GM19023 (cell line): ENCODE measurements around the gene DNA2.

Experiments used
- ATAC-seq: cut with Tn5 transposase; IDR thresholded peaks from one replicate; pipeline ENCODE4 v1.9.1; 2021; ENCODE audit warnings: mild to moderate bottlenecking, moderate library complexity; ENCODE audit not compliant: unreplicated experiment

The DNA2 gene

DNA sequence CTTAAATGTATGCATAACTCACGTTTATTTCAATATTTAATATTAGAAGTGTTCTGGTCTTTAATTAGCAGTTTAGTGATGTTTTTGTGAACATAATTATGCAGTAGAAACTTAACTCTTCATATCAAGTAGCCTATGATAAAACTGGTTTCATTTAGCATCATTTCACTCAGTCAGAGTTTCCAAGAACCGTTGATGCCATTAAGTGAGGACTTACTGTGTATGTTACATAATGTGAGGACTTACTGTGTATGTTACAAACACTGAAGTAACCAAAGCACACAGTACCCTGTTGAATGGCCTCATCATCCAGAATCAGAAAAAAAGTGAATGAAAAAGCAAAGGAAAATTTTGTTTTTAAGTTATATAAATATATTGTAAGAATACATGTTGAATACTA is 106.2 kb downstream of the DNA2 start:
- ATAC-seq, result no peak

DNA sequence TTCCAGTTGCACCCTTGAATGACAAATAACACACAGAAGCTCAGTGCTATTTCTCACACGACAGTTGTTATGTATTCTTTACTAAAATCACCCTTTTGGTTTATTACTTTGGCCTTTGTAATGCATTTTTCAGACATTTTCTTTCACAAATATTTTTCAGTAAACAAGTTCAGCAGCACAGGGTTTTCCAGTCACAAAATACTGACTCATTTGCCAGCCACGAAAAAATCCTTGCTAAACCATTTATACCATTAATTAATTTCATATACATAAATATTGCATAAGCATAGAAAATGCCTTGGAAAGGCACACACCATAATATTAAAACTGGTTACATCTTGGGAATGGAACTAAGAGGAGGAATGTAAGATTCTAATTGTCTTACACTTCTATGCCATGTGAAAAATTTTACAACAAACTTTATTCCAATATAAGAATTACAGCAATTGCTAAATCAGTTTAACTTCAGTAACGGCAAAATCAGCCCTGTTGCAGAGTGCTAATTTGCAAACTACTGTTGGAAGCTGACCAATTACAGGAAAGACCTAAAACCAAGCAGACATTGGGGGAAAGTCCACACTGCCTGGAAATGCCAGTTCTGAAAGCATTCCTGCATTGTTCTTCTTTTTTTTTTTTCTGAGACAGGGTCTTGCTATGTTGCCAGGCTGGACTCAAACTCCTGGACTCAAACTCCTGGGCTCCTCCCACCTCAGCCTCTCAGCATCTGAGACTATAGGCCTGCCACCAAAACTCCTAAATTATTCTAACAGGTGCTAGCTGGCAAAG is 107.5 kb downstream of the DNA2 start:
- no peak for ATAC-seq
